ENCODE data around the gene CARD8. TPM values are rescaled to one million over a fixed set of nuclear protein-coding genes. Genes with fewer than 3 reads are reported as not detected.

Gene CARD8
- total and polyA plus RNA-seq, 10 of the 15 experiments (the other 5 are each of a cell fraction or from before 2014, with no cell fraction given) = 39.8 to 69.8 (median 46.1) TPM

GRCh38 chr19:48258350-48258749, 2.6 kb upstream of the CARD8 start (continued):
- TF ChIP-seq EP300 (IDR thresholded peaks at IDR 0.05; ENCODE audit: borderline replicate concordance in 1 of 2, control insufficient read depth in 1 of 2, low read depth in 2 of 2, low read length in 2 of 2) (no peak), E2F8 (IDR thresholded peaks at IDR 0.05; ENCODE audit: low read depth, partially characterized antibody) (no peak), IRF5 (IDR thresholded peaks at IDR 0.05; ENCODE audit: borderline replicate concordance) (no peak), NR2C2 (IDR thresholded peaks at IDR 0.05; ENCODE audit: borderline replicate concordance, control insufficient read depth, insufficient read length, low read depth) (no peak), ZNF24 (IDR thresholded peaks at IDR 0.05) (no peak), POLR2AphosphoS5 (IDR thresholded peaks at IDR 0.05; ENCODE audit: low read length) (0 out of 2 replicates have a peak, but pooled peaks have one; percentile 36), SMC3 (IDR thresholded peaks at IDR 0.05; ENCODE audit: borderline replicate concordance, low read length) (no peak), BACH1 (IDR thresholded peaks at IDR 0.05; ENCODE audit: borderline replicate concordance) (no peak), ZNF274 (IDR thresholded peaks at IDR 0.05; ENCODE audit: insufficient read depth, insufficient read length) (no peak), LARP7 (IDR thresholded peaks at IDR 0.05) (no peak), IKZF2 (IDR thresholded peaks at IDR 0.05) (no peak), GABPA (IDR thresholded peaks at IDR 0.05; ENCODE audit: low read depth) (0 out of 2 replicates have a peak, but pooled peaks have one; percentile 34), IKZF1 (conservative IDR thresholded peaks at IDR 0.05) (no peak), TCF7 (IDR thresholded peaks at IDR 0.05; ENCODE audit: borderline replicate concordance) (no peak), SPI1 (IDR thresholded peaks at IDR 0.05; ENCODE audit: borderline replicate concordance, insufficient read depth, low read depth, low read length) (peak; percentile 73; the same call in 1 of the 2 replicates), GATAD2B (conservative IDR thresholded peaks at IDR 0.05; ENCODE audit: low read depth) (no peak), CBX5 (IDR thresholded peaks at IDR 0.05; ENCODE audit: low read depth) (no peak), MYC (IDR thresholded peaks at IDR 0.05; ENCODE audit: insufficient read depth, insufficient read length, insufficient replicate concordance, low read length, severe bottlenecking) (no peak)
- TF ChIP-seq, protein P1, sequence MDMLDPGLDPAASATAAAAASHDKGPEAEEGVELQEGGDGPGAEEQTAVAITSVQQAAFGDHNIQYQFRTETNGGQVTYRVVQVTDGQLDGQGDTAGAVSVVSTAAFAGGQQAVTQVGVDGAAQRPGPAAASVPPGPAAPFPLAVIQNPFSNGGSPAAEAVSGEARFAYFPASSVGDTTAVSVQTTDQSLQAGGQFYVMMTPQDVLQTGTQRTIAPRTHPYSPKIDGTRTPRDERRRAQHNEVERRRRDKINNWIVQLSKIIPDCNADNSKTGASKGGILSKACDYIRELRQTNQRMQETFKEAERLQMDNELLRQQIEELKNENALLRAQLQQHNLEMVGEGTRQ (IDR thresholded peaks at IDR 0.05; ENCODE audit: borderline replicate concordance, low read depth, low read length) = no peak
- TF ChIP-seq, protein P2, sequence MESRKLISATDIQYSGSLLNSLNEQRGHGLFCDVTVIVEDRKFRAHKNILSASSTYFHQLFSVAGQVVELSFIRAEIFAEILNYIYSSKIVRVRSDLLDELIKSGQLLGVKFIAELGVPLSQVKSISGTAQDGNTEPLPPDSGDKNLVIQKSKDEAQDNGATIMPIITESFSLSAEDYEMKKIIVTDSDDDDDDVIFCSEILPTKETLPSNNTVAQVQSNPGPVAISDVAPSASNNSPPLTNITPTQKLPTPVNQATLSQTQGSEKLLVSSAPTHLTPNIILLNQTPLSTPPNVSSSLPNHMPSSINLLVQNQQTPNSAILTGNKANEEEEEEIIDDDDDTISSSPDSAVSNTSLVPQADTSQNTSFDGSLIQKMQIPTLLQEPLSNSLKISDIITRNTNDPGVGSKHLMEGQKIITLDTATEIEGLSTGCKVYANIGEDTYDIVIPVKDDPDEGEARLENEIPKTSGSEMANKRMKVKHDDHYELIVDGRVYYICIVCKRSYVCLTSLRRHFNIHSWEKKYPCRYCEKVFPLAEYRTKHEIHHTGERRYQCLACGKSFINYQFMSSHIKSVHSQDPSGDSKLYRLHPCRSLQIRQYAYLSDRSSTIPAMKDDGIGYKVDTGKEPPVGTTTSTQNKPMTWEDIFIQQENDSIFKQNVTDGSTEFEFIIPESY (IDR thresholded peaks at IDR 0.05) = no peak

Data from GM12878 (cell line).